B cell (primary cell): Measurements from ENCODE around the gene RNASE8. TPM values are rescaled to one million over a fixed set of nuclear protein-coding genes. Genes with fewer than 3 reads are reported as not detected.
A peak's percentile ranks its signal among the peaks of the same experiment; 100 is the strongest.

ENCODE experiments used
- ATAC-seq: fragments of 200-7000 bp; cut with Tn5 transposase; one replicate; pipeline ENCODE4 v1.10.0; 2021; ENCODE audit warnings: low read depth, mild to moderate bottlenecking, moderate number of reproducible peaks, moderate library complexity
- CTCF ChIA-PET: fragments of 350-600 bp; sonication (Branson Sonifier 250); formaldehyde crosslinking; loops from one replicate; lab custom pipeline; 2021; ENCODE audit warnings: antibody characterized with exemption, inconsistent platforms; lab: Charles Lee
- POLR2A ChIA-PET: fragments of 350-600 bp; sonication (Branson Sonifier 250); formaldehyde crosslinking; loops from one replicate; lab custom pipeline; 2021; ENCODE audit warnings: antibody characterized with exemption; lab: Charles Lee
- DNase-seq: peaks from one replicate; pipeline ENCODE4 v3.0.0; 2013
- H2AFZ ChIP-seq: 2 replicates; pipeline ENCODE4 v1.6.1; 2012; ENCODE audit warnings: mild to moderate bottlenecking, low read depth, low read length; ENCODE audit not compliant: insufficient read depth, poor library complexity, severe bottlenecking
- H3K27ac ChIP-seq, 2 donors: 1 replicate in 1 of 2; 2 replicates in 1 of 2; pipeline ENCODE4 v1.5.1; 2012 to 2013; ENCODE audit warnings: low read length in 2 of 2, mild to moderate bottlenecking in 2 of 2, moderate library complexity in 1 of 2
- H3K27me3 ChIP-seq, 4 experiments: fragments of 200-600 bp in 1 of 4; sonication (generic) in 1 of 4; replicated peaks in 1 of 4; 1 replicate in 2 of 4; 2 replicates in 2 of 4; pipeline versions ENCODE4 v1.6.1 to v1.7.0; 2013 to 2016; ENCODE audit warnings: low read length in 3 of 4, mild to moderate bottlenecking in 2 of 4, mixed read lengths in 1 of 4, moderate library complexity in 1 of 4; ENCODE audit not compliant: insufficient read depth in 4 of 4, control insufficient read depth in 3 of 4; ENCODE audit errors: control extremely low read depth in 1 of 4
- H3K36me3 ChIP-seq, 2 experiments: replicated peaks in 1 of 2; 1 replicate in 1 of 2; 2 replicates in 1 of 2; pipeline versions ENCODE4 v1.6.1 to v1.7.1; 2013; ENCODE audit warnings: low read length in 1 of 2; ENCODE audit not compliant: insufficient read depth in 2 of 2, control insufficient read depth in 1 of 2; ENCODE audit errors: control extremely low read depth in 1 of 2, extremely low read depth in 1 of 2
- H3K4me1 ChIP-seq, 2 donors: fragments of 200-600 bp in 1 of 2; sonication (generic) in 1 of 2; 1 replicate in 1 of 2; 2 replicates in 1 of 2; pipeline versions ENCODE4 v1.5.1 to v1.6.1; 2013 to 2017; ENCODE audit warnings: low read length in 2 of 2; ENCODE audit not compliant: control insufficient read depth in 2 of 2, insufficient read depth in 2 of 2
- H3K4me2 ChIP-seq: replicated peaks from 2 replicates; pipeline ENCODE3; 2012; ENCODE audit warnings: mild to moderate bottlenecking, low read depth, low read length; ENCODE audit not compliant: poor library complexity, severe bottlenecking
- H3K4me3 ChIP-seq, 5 experiments: fragments of 200-600 bp in 1 of 5; sonication (generic) in 1 of 5; 1 replicate in 3 of 5; 2 replicates in 2 of 5; pipeline versions ENCODE4 v1.5.1 to v1.7.0; 2011 to 2016; ENCODE audit warnings: low read length in 4 of 5, mild to moderate bottlenecking in 4 of 5, low read depth in 2 of 5, control low read depth in 1 of 5, moderate library complexity in 1 of 5; ENCODE audit not compliant: insufficient read depth in 1 of 5; ENCODE audit errors: control extremely low read depth in 1 of 5, extremely low read depth in 1 of 5
- H3K79me2 ChIP-seq: fragments of 200-600 bp; sonication (generic); one replicate; pipeline ENCODE4 v1.6.0; 2016; ENCODE audit warnings: low read length; ENCODE audit not compliant: control insufficient read depth, insufficient read depth
- H3K9ac ChIP-seq: fragments of 200-600 bp; sonication (generic); 2 replicates; pipeline ENCODE4 v1.6.1; 2017; ENCODE audit warnings: mild to moderate bottlenecking, low read length, moderate library complexity
- H3K9me3 ChIP-seq, 3 donors: one replicate each; pipeline versions ENCODE4 v1.6.1 to v1.7.1; 2013; ENCODE audit warnings: low read length in 2 of 3; ENCODE audit not compliant: control insufficient read depth in 2 of 3, insufficient read depth in 1 of 3; ENCODE audit errors: control extremely low read depth in 1 of 3
- H4K20me1 ChIP-seq: 2 replicates; pipeline ENCODE4 v1.6.0; 2012; ENCODE audit warnings: mild to moderate bottlenecking, low read length; ENCODE audit not compliant: insufficient read depth, control insufficient read depth, poor library complexity, severe bottlenecking
- H3K27ac Mint-ChIP-seq: one replicate; pipeline ENCODE4 v1.8.0; 2021; ENCODE audit warnings: mixed read lengths
- H3K27me3 Mint-ChIP-seq: one replicate; pipeline ENCODE4 v1.8.0; 2021; ENCODE audit warnings: mixed read lengths
- H3K4me1 Mint-ChIP-seq: one replicate; pipeline ENCODE4 v1.8.0; 2021; ENCODE audit warnings: mixed read lengths
- H3K4me3 Mint-ChIP-seq: one replicate; pipeline ENCODE4 v1.8.0; 2021; ENCODE audit warnings: mixed read lengths
- H3K9me3 Mint-ChIP-seq: one replicate; pipeline ENCODE4 v1.8.0; 2022; ENCODE audit warnings: mixed read lengths; ENCODE audit not compliant: insufficient read depth
- EZH2 ChIP-seq: IDR thresholded peaks from 2 replicates; pipeline ENCODE4 v1.6.1; 2012; ENCODE audit warnings: borderline replicate concordance, low read depth, mild to moderate bottlenecking, moderate library complexity, low read length; ENCODE audit not compliant: insufficient read depth, poor library complexity, severe bottlenecking
- WGBS: methylation state at CpG from one replicate; pipeline ENCODE4 v1.1.5; 2013; ENCODE audit warnings: missing lambda C conversion rate; ENCODE audit not compliant: insufficient coverage; 5-methylcytosine and 5-hydroxymethylcytosine counted together
- intact Hi-C: fragments of 100-400 bp; cut with micrococcal nuclease; formaldehyde crosslinking; loops from one replicate; pipeline ENCODE4 v1.10.0; 2022
- polyA plus RNA-seq: library from polyadenylated mRNA; depleted of rRNA; stranded (reverse); fragments of >200 nt; gene quantifications from 2 replicates; pipeline ENCODE4 v1.2.3, GENCODE V29; 2012
- total RNA-seq, 2 donors: library from RNA; stranded (reverse); fragments of 120-200 nt in 1 of 2; gene quantifications; 1 replicate in 1 of 2; 2 replicates in 1 of 2; pipeline versions ENCODE4 v1.2.3 to v1.2.4, GENCODE V29; 2013 to 2022
- TF ChIP-seq, protein P1 (sequence below): fragments of 200-600 bp; IDR thresholded peaks from one replicate; pipeline ENCODE4 v1.8.0; 2022; ENCODE audit warnings: antibody characterized with exemption, mild to moderate bottlenecking

RNASE8 gene
- total and polyA plus RNA-seq, 2 donors (not counting 1 experiment from before 2014, with no cell fraction given): not detected

DNA sequence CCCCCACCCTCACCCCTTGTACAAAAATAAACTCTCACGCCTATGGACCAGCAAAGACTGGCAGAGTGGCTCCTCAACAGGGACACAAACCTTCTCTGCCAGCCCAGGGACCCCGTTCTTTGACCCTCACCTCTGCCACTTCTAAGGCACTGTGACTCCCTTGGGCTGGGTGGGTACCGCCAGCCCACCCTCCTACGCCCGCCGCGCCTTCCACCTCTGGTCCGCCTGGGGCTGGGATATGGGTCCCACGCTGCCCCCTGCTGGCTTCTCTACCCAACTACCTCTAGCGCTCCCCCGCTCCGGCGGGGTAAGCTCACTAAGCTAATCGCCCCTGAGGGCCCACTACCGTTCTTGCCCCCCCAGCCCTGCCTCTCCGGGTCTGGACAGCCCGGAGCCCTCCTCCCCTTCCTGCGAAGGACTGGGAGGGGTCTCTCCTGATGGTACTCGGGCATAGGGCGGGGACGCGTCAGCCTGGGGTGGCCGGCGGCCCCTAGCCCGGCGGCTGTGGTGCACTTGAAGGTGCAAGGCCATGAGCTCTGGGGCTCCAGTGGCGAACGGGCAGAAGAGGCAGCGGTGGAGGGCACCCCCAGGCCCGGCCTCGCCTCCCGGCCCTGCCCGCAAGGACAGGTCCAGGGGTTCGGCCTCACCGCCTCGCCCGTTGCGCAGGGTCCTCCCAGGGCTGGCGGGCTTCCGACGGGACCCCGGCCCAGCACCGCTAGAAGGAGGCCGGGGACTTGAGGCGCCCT is 32.7 kb downstream of the RNASE8 start:
- no peak overlapping the region for H3K4me2 ChIP-seq
- H3K9me3 Mint-ChIP-seq: no peaks in the 10 kb centered on the region
- H4K20me1 ChIP-seq: no peaks in the 10 kb centered on the region
- no peaks in the 10 kb centered on the region for H3K27me3 Mint-ChIP-seq
- WGBS: 97% methylated on average over 44 of the region's 45 CpGs
- CTCF ChIA-PET: interaction anchor here (1.9 to 7.8 kb wide), 5 partner anchors 14 to 75 kb away, joined by 7 to 91 read pairs (median 43); partner anchors contain the start of gene ARHGEF40
- H3K27ac ChIP-seq: no peak overlapping the region
- H3K4me1 Mint-ChIP-seq: peaks cover 21% of the 10 kb centered on the region
- H3K9me3 ChIP-seq: peaks cover 0 to 5% (median 0%) of the 10 kb centered on the region in 3 donors
- POLR2A ChIA-PET: no interaction called here
- peaks cover 11 to 21% of the 10 kb centered on the region in 2 donors for H3K4me1 ChIP-seq
- no peak overlapping the region for H2AFZ ChIP-seq
- H3K79me2 ChIP-seq: no peaks in the 10 kb centered on the region
- H3K4me3 ChIP-seq: no peak overlapping the region
- intact Hi-C loops: no loop called here
- no peak overlapping the region for H3K9ac ChIP-seq
- no peaks in the 10 kb centered on the region for H3K36me3 ChIP-seq
- H3K4me3 Mint-ChIP-seq: no peak overlapping the region
- peaks cover 0 to 4% (median 0%) of the 10 kb centered on the region in 4 experiments for H3K27me3 ChIP-seq
- TF ChIP-seq, protein P1, sequence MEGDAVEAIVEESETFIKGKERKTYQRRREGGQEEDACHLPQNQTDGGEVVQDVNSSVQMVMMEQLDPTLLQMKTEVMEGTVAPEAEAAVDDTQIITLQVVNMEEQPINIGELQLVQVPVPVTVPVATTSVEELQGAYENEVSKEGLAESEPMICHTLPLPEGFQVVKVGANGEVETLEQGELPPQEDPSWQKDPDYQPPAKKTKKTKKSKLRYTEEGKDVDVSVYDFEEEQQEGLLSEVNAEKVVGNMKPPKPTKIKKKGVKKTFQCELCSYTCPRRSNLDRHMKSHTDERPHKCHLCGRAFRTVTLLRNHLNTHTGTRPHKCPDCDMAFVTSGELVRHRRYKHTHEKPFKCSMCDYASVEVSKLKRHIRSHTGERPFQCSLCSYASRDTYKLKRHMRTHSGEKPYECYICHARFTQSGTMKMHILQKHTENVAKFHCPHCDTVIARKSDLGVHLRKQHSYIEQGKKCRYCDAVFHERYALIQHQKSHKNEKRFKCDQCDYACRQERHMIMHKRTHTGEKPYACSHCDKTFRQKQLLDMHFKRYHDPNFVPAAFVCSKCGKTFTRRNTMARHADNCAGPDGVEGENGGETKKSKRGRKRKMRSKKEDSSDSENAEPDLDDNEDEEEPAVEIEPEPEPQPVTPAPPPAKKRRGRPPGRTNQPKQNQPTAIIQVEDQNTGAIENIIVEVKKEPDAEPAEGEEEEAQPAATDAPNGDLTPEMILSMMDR: peak; percentile 19
- TF ChIP-seq EZH2: no peak
- DNase-seq (no peak), ATAC-seq (no peak)
- H3K27ac Mint-ChIP-seq: no peak overlapping the region
